Measurements from ENCODE around the gene UGT1A3. TPM values are rescaled to one million over a fixed set of nuclear protein-coding genes. Genes with fewer than 3 reads are reported as not detected.

UGT1A3 gene
- total RNA-seq, 1 donor from 2014 or later, result 0.19 TPM

GRCh38 chr2:233758141-233758540, 29.3 kb downstream of the UGT1A3 start:
- no peak overlapping the region for H3K4me3 Mint-ChIP-seq
- H3K9me3 Mint-ChIP-seq, result peaks cover 10% of the 10 kb centered on the region
- peaks cover 3% of the 10 kb centered on the region for H3K27me3 Mint-ChIP-seq
- no peaks in the 10 kb centered on the region for H3K4me1 Mint-ChIP-seq (ENCODE audit: unreplicated experiment)
- DNase-seq (ENCODE audit: extremely low spot score, unreplicated experiment), result no peak
- H3K27ac Mint-ChIP-seq, result no peak overlapping the region
- TF ChIP-seq CTCF (conservative IDR thresholded peaks at IDR 0.05), result no peak
- H3K36me3 Mint-ChIP-seq, result no peaks in the 10 kb centered on the region

GRCh38 chr2:233758849-233759248, 30.0 kb downstream of the UGT1A3 start:
- no peak overlapping the region for H3K4me3 Mint-ChIP-seq
- no peak overlapping the region for H3K27ac Mint-ChIP-seq
- no peak for TF ChIP-seq CTCF (conservative IDR thresholded peaks at IDR 0.05)
- no peaks in the 10 kb centered on the region for H3K4me1 Mint-ChIP-seq (ENCODE audit: unreplicated experiment)
- no peak for DNase-seq (ENCODE audit: extremely low spot score, unreplicated experiment)
- peaks cover 10% of the 10 kb centered on the region for H3K27me3 Mint-ChIP-seq
- peaks cover 10% of the 10 kb centered on the region for H3K9me3 Mint-ChIP-seq
- no peaks in the 10 kb centered on the region for H3K36me3 Mint-ChIP-seq

- TF ChIP-seq CTCF (conservative IDR thresholded peaks at IDR 0.05), result no peak
- no peak within 1 kb of the TSS for H3K4me3 Mint-ChIP-seq
- H3K4me1 Mint-ChIP-seq (ENCODE audit: unreplicated experiment), result no peaks in the 10 kb centered on the region
- H3K27me3 Mint-ChIP-seq, result peaks cover 16% of the 10 kb centered on the region
- no peaks in the 10 kb centered on the region for H3K36me3 Mint-ChIP-seq
- peaks cover 10% of the 10 kb centered on the region for H3K9me3 Mint-ChIP-seq
- H3K27ac Mint-ChIP-seq, result no peak within 1 kb of the TSS
- no peak for DNase-seq (ENCODE audit: extremely low spot score, unreplicated experiment)
Measured at GRCh38 chr2:233760043-233760442, 31.2 kb downstream of the UGT1A3 start, which contains the start of gene UGT1A1. UGT1A1 (plus strand) TSS chr2:233760270; CDS start chr2:233760288, 18 bp downstream.

GRCh38 chr2:233761040-233761769, 32.4 kb downstream of the UGT1A3 start:
- H3K4me3 Mint-ChIP-seq, result no peak overlapping the region
- peaks cover 19% of the 10 kb centered on the region for H3K27me3 Mint-ChIP-seq
- H3K9me3 Mint-ChIP-seq, result peaks cover 10% of the 10 kb centered on the region
- H3K36me3 Mint-ChIP-seq, result no peaks in the 10 kb centered on the region
- no peak for DNase-seq (ENCODE audit: extremely low spot score, unreplicated experiment)
- H3K4me1 Mint-ChIP-seq (ENCODE audit: unreplicated experiment), result no peaks in the 10 kb centered on the region
- no peak overlapping the region for H3K27ac Mint-ChIP-seq
- no peak for TF ChIP-seq CTCF (conservative IDR thresholded peaks at IDR 0.05)

GRCh38 chr2:233764264-233764663, 35.4 kb downstream of the UGT1A3 start:
- Mint-ChIP-seq H3K4me1 (ENCODE audit: unreplicated experiment) (no peaks in the 10 kb centered on the region), H3K27me3 (peaks cover 25% of the 10 kb centered on the region), H3K36me3 (no peaks in the 10 kb centered on the region), H3K4me3 (no peak overlapping the region), H3K27ac (no peak overlapping the region), H3K9me3 (no peaks in the 10 kb centered on the region)
- TF ChIP-seq CTCF (conservative IDR thresholded peaks at IDR 0.05), result no peak
- DNase-seq (ENCODE audit: extremely low spot score, unreplicated experiment), result no peak

All from type B pancreatic cell (in vitro differentiated cells).